Uterus (tissue), 2 donors: ENCODE measurements around the gene KRTAP4-7.
"Not testable (repeated sequence)": the region's sequence is repeated elsewhere in the genome, so short reads cannot be mapped to it uniquely, and the experiment has no call there.

Experiments
- CTCF ChIP-seq, 4 experiments: fragments of 200-600 bp in 2 of 4; fragments of 450-650 bp in 2 of 4; sonication (generic) in 2 of 4; IDR thresholded peaks; one replicate each; pipeline ENCODE4 v1.5.1; 2016 to 2019; ENCODE audit warnings: antibody characterized with exemption in 4 of 4, mild to moderate bottlenecking in 2 of 4, moderate library complexity in 1 of 4
- POLR2A ChIP-seq, 2 donors: fragments of 450-650 bp; IDR thresholded peaks; one replicate each; pipeline ENCODE4 v1.6.1; 2016; ENCODE audit warnings: antibody characterized with exemption in 2 of 2, mild to moderate bottlenecking in 1 of 2, moderate library complexity in 1 of 2

DNA sequence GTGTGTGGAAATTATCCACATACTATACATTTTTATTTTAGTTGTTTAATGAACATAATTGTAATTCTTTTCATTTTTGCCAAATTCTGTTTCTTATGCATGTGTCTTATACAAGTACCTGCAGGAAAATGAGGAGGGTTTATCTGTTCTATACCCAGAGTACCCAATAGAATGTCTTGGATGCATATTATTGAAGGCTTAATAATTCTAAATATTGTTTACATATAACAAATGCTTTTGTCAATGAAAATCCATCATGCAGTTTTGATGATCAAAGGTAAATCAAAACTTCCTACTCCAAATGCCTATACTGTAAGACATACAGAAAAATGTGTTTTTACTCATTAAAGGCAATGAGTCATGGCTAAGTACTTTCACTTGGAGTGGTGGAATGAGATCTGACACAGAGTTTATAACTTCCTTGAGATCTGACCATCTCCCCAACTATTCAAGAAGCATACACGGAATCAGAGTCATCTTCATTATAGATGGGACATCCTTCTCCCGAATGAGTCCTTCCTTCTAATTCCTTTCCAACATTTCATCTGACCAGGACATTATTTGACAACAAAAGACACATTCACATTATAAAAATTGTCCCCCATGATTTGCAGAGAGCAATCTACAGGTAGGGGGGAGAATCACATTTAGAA, 20.6 kb downstream of the KRTAP4-7 start:
- TF ChIP-seq POLR2A, CTCF (IDR thresholded peaks at IDR 0.05): not testable (repeated sequence)
